HFF-Myc (cell line): ENCODE measurements around the gene LCP2.

Source experiments
- DNase-seq: peaks from one replicate; pipeline ENCODE4 v3.0.0-alpha.2; 2011; ENCODE audit warnings: low read depth; ENCODE audit errors: extremely low read depth
- H3K4me3 ChIP-seq: replicated peaks from 2 replicates; pipeline ENCODE4 v1.5.1; 2011; ENCODE audit warnings: low read depth, mild to moderate bottlenecking, control low read depth, low read length
- CTCF ChIP-seq: IDR thresholded peaks from 2 replicates; pipeline ENCODE4 v1.5.1; 2012; ENCODE audit warnings: mild to moderate bottlenecking, low read depth, low read length, control low read depth; ENCODE audit errors: missing control alignments

The LCP2 gene

DNA sequence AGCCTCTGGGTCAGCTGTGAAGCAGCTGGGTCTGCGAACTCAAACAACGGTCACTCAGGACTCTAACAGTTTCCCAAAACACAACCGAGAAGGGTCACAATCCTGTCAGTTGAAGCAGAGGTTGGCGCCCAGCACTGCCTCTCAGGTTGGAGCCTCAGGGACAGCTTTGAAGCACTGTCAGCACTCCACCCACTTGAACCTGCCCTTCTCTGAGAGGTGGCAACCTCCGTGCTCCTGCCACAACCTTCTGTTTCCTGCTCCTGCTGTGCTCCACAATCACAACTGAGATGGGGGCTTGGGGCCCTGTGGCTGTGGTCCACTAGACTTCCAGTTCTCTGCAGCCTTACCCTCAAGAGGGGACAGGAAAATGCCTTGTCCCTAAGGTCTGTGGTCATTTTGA is 21.7 kb upstream of the LCP2 start:
- TF ChIP-seq CTCF = no peak
- H3K4me3 ChIP-seq = no peak overlapping the region
- no peak for DNase-seq

GRCh38 chr5:170317499-170317898 is 19.9 kb upstream of the LCP2 start:
- TF ChIP-seq CTCF = no peak
- no peak for DNase-seq

GRCh38 chr5:170316937-170317336 is 19.4 kb upstream of the LCP2 start:
- no peak for DNase-seq

More at GRCh38 chr5:170317499-170317898, 19.9 kb upstream of the LCP2 start:
- no peak overlapping the region for H3K4me3 ChIP-seq

DNA sequence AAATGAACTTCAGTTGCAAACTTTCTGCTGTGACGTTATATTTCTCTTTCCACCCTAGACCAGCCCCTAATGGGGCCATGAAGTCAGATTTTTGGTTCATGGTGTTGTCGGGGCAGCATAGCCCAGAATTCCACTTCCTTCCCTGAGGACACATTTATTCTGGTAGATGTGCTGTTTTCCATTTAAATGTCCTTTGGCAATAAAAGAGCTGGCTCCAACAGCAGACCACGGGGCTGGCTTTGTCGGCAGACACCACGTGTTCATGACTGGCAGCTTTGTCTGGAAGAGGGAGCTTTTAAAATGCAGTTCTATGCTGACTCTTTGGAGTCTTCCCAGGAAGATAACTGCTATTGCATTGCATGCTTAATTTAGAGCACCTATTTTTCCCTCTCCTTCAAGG is 17.6 kb upstream of the LCP2 start:
- no peak for DNase-seq
- no peak overlapping the region for H3K4me3 ChIP-seq
- TF ChIP-seq CTCF = no peak

More at GRCh38 chr5:170316937-170317336, 19.4 kb upstream of the LCP2 start:
- H3K4me3 ChIP-seq = no peak overlapping the region
- no peak for TF ChIP-seq CTCF

GRCh38 chr5:170314541-170315095 is 17.0 kb upstream of the LCP2 start:
- H3K4me3 ChIP-seq = no peak overlapping the region
- DNase-seq = no peak
- TF ChIP-seq CTCF = no peak

DNA sequence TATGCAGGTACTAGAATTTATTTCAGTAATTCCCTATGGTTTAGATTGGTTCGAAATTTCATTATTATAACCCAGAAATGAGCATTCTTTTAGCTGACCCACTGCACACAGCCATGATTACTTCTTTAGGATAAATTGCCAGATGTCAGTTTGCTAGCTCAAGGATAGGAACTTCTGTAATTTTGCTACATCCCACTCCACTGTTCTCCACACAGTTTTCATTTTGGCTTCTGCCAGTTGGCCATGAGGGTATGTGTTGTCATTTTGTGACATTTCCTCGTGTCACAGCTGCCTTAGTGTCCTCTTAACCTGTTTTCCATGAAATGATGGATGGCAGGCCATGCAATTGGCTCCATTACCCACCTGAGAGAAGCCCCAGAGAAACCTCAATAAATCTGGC is 16.2 kb upstream of the LCP2 start:
- no peak for TF ChIP-seq CTCF
- H3K4me3 ChIP-seq = no peak overlapping the region
- DNase-seq = no peak

DNA sequence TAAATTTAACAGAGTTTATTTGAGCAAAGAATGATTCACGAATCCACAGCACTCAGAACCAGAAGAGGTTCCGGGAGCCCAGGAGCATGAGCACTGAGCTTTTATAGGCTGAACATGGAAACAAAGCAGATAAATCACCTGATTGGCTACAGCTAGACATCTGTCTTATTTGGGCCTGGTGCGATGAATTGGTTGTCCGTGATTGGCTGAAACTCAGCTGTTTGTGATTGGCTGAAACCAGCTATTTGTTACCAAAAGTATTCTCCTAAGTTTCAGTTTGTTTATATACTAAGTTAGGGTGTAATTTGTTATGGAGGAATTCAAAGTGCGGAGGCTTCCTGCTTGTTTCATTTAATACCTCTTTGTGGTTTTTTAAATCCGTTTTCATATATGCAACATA is 15.8 kb upstream of the LCP2 start:
- no peak overlapping the region for H3K4me3 ChIP-seq
- no peak for TF ChIP-seq CTCF
- DNase-seq = no peak
